ENCODE measurements around the gene PTCH2. TPM values are rescaled to one million over a fixed set of nuclear protein-coding genes. Genes with fewer than 3 reads are reported as not detected.
"Not testable (repeated sequence)": the region's sequence is repeated elsewhere in the genome, so short reads cannot be mapped to it uniquely, and the experiment has no call there.

The PTCH2 gene
- total RNA-seq, 1 experiment from 2014 or later, result 0.79 TPM

DNA sequence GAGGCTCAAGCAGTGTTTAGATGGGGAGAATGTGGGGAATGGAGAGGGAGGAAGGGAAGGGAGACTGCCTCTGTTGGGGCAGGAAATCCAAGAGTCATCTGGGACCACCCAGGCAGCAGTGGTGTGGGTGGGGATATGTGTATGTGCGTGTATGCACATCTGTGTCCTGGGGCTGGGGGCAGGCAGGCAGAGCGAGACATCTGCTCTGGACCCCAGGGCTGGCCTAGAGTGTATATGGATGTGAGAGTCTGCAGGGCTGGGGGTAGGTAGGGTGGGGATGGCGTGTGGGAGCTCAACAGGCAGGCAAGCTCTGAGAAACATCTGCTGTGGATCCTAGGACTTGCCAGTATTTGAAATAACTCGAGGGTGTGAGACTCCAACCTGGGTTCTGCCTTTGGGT is 3.5 kb downstream of the PTCH2 start:
- H3K27me3 Mint-ChIP-seq (ENCODE audit: low read depth), result peaks cover 18% of the 10 kb centered on the region

DNA sequence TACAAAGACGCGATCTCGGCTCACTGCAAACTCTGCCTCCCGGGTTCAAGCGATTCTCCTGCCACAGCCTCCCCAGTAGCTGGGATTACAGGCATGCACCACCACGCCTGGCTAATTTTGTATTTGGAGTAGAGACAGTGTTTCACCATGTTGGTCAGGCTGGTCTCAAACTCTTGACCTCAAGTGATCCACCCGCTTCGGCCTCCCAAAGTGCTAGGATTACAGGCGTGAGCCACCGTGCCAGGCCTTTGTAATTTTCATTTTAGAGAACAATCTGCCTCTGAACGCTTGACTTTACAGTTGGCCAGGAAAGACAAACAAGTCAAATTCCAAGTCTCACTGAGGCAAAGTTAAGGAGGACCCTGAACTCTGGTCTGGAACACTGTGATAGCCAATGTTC is 4.8 kb downstream of the PTCH2 start:
- not testable (repeated sequence) for H3K4me1 ChIP-seq (ENCODE audit: insufficient read depth, low read length); H3K14ac ChIP-seq (ENCODE audit: insufficient read depth, low read length); H3K23ac ChIP-seq (ENCODE audit: insufficient read length, low read depth, low read length); H4K91ac ChIP-seq (ENCODE audit: insufficient read length, low read depth, low read length); H3K27me3 ChIP-seq (ENCODE audit: insufficient read depth, low read length); H2BK12ac ChIP-seq (ENCODE audit: insufficient read length, low read depth, low read length); H4K8ac ChIP-seq (replicated peaks; ENCODE audit: insufficient read length, low read depth, low read length); H4K5ac ChIP-seq (ENCODE audit: insufficient read length, low read depth, low read length); H3K18ac ChIP-seq (ENCODE audit: insufficient read length, low read depth, low read length); H2BK15ac ChIP-seq (ENCODE audit: low read depth, low read length); H3K9ac ChIP-seq (ENCODE audit: extremely low read depth, insufficient read length, low read length); H3K79me2 ChIP-seq (ENCODE audit: insufficient read depth, low read length); H3K4me1 Mint-ChIP-seq; H3K4me3 Mint-ChIP-seq; H2AK5ac ChIP-seq (ENCODE audit: insufficient read length, low read length); H3K79me1 ChIP-seq (ENCODE audit: insufficient read depth, low read depth, low read length, poor library complexity, severe bottlenecking); H4K20me1 ChIP-seq (ENCODE audit: control insufficient read depth, insufficient read depth, insufficient read length); H3K27ac ChIP-seq (ENCODE audit: insufficient read length, low read depth, low read length); H3K36me3 Mint-ChIP-seq (ENCODE audit: insufficient read depth in 1 of 3, low read depth in 3 of 3); H3K9me3 ChIP-seq (ENCODE audit: control insufficient read depth, low read depth, low read length); H3T11ph ChIP-seq (ENCODE audit: low read length); H3K4me2 ChIP-seq (ENCODE audit: insufficient read depth, insufficient read length, low read length); DNase-seq; H2BK120ac ChIP-seq (ENCODE audit: low read depth, low read length, poor library complexity, severe bottlenecking); H2AFZ ChIP-seq (ENCODE audit: low read length); H3K23me2 ChIP-seq (ENCODE audit: insufficient read length, low read depth, low read length, poor library complexity, severe bottlenecking); H3K4ac ChIP-seq (ENCODE audit: low read depth, low read length); H2BK5ac ChIP-seq (ENCODE audit: insufficient read length, low read length); H3K56ac ChIP-seq (ENCODE audit: insufficient read length, low read depth, low read length); H2BK20ac ChIP-seq (ENCODE audit: low read depth, low read length, poor library complexity, severe bottlenecking); H3K9me3 Mint-ChIP-seq
- no CpG with 5 or more reads among the region's 11 CpGs for WGBS (ENCODE audit: extremely low coverage, insufficient read length, low lambda C conversion rate)
- Mint-ChIP-seq H3K27ac (peak overlapping the region in 1 of 3 experiments; percentile 22; a peak in 1 of 7 replicates), H3K27me3 (ENCODE audit: low read depth) (peaks cover 18% of the 10 kb centered on the region)

More for the DNA sequence above, 3.5 kb downstream of the PTCH2 start:
- no peak overlapping the region for H2BK12ac ChIP-seq (ENCODE audit: insufficient read length, low read depth, low read length)
- Mint-ChIP-seq H3K36me3 (ENCODE audit: insufficient read depth in 1 of 3, low read depth in 3 of 3) (no peaks in the 10 kb centered on the region), H3K27ac (peak overlapping the region in 1 of 3 experiments; percentile 61; a peak in 1 of 7 replicates), H3K9me3 (no peaks in the 10 kb centered on the region), H3K4me3 (no peak overlapping the region), H3K4me1 (peaks cover 3 to 7% of the 10 kb centered on the region in 2 experiments; a peak in 2 of 4 replicates)
- H4K8ac ChIP-seq (replicated peaks; ENCODE audit: insufficient read length, low read depth, low read length), result no peak overlapping the region
- H3T11ph ChIP-seq (ENCODE audit: low read length), result no peak overlapping the region
- H3K79me1 ChIP-seq (ENCODE audit: insufficient read depth, low read depth, low read length, poor library complexity, severe bottlenecking), result no peaks in the 10 kb centered on the region
- H3K14ac ChIP-seq (ENCODE audit: insufficient read depth, low read length), result no peak overlapping the region
- no peak overlapping the region for H4K5ac ChIP-seq (ENCODE audit: insufficient read length, low read depth, low read length)
- H3K9ac ChIP-seq (ENCODE audit: extremely low read depth, insufficient read length, low read length), result no peak overlapping the region
- no peaks in the 10 kb centered on the region for H3K9me3 ChIP-seq (ENCODE audit: control insufficient read depth, low read depth, low read length)
- no peak overlapping the region for H3K27ac ChIP-seq (ENCODE audit: insufficient read length, low read depth, low read length)
- H2AK5ac ChIP-seq (ENCODE audit: insufficient read length, low read length), result no peak overlapping the region
- no peak overlapping the region for H2BK15ac ChIP-seq (ENCODE audit: low read depth, low read length)
- no peaks in the 10 kb centered on the region for H4K20me1 ChIP-seq (ENCODE audit: control insufficient read depth, insufficient read depth, insufficient read length)
- H4K91ac ChIP-seq (ENCODE audit: insufficient read length, low read depth, low read length), result no peak overlapping the region
- WGBS (ENCODE audit: extremely low coverage, insufficient read length, low lambda C conversion rate), result no CpG with 5 or more reads among the region's 4 CpGs
- peaks cover 11% of the 10 kb centered on the region for H3K23me2 ChIP-seq (ENCODE audit: insufficient read length, low read depth, low read length, poor library complexity, severe bottlenecking)
- H2BK5ac ChIP-seq (ENCODE audit: insufficient read length, low read length), result no peak overlapping the region
- H3K4me2 ChIP-seq (ENCODE audit: insufficient read depth, insufficient read length, low read length), result no peak overlapping the region
- no peak overlapping the region for H3K4ac ChIP-seq (ENCODE audit: low read depth, low read length)
- H3K18ac ChIP-seq (ENCODE audit: insufficient read length, low read depth, low read length), result no peak overlapping the region
- TF ChIP-seq, protein P1, sequence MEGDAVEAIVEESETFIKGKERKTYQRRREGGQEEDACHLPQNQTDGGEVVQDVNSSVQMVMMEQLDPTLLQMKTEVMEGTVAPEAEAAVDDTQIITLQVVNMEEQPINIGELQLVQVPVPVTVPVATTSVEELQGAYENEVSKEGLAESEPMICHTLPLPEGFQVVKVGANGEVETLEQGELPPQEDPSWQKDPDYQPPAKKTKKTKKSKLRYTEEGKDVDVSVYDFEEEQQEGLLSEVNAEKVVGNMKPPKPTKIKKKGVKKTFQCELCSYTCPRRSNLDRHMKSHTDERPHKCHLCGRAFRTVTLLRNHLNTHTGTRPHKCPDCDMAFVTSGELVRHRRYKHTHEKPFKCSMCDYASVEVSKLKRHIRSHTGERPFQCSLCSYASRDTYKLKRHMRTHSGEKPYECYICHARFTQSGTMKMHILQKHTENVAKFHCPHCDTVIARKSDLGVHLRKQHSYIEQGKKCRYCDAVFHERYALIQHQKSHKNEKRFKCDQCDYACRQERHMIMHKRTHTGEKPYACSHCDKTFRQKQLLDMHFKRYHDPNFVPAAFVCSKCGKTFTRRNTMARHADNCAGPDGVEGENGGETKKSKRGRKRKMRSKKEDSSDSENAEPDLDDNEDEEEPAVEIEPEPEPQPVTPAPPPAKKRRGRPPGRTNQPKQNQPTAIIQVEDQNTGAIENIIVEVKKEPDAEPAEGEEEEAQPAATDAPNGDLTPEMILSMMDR (conservative IDR thresholded peaks at IDR 0.05), result no peak
- DNase-seq, result no peak
- H3K27me3 ChIP-seq (ENCODE audit: insufficient read depth, low read length), result peaks cover 2% of the 10 kb centered on the region; the same call in 1 of the 2 replicates
- H2AFZ ChIP-seq (ENCODE audit: low read length), result no peak overlapping the region
- no peak overlapping the region for H2BK120ac ChIP-seq (ENCODE audit: low read depth, low read length, poor library complexity, severe bottlenecking)
- H3K23ac ChIP-seq (ENCODE audit: insufficient read length, low read depth, low read length), result no peak overlapping the region
- no peak overlapping the region for H2BK20ac ChIP-seq (ENCODE audit: low read depth, low read length, poor library complexity, severe bottlenecking)
- H3K4me1 ChIP-seq (ENCODE audit: insufficient read depth, low read length), result no peaks in the 10 kb centered on the region
- H3K79me2 ChIP-seq (ENCODE audit: insufficient read depth, low read length), result no peaks in the 10 kb centered on the region
- H3K56ac ChIP-seq (ENCODE audit: insufficient read length, low read depth, low read length), result no peak overlapping the region
